GM12801 (cell line): ENCODE data around the gene ANKAR.

Experiments used
- CTCF ChIP-seq: IDR thresholded peaks from one replicate; pipeline ENCODE4 v1.5.1; 2011; ENCODE audit warnings: control low read depth; ENCODE audit not compliant: insufficient read length; ENCODE audit errors: extremely low read depth

The ANKAR gene

GRCh38 chr2:189661957-189662321 lies 12.5 kb upstream of the ANKAR start:
- TF ChIP-seq CTCF = no peak

DNA sequence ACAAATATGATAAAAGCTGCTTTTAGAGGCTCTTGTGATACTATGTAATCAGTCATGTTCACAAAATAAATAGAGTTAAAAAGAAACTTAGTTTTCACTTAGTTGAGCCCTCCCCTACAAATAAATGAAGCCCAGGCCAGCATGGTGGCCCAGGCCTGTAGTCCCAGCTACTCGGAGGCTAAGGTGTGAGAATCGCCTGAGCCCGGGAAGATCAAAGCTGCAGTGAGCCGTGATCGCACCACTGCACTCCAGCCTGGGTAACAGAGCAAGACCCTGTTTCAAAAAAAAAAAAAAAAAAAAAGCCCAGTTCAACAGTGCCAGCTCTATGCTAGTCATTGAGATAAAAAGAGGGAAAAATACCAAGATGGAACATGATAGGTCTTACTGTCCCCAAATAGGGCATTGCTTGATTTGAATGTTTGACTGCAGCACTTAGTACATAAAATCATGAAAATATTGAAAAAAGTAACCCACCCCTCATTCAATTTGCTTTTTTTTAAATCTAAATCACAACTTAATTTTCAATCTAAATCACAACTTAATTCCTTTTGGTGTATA lies 11.7 kb upstream of the ANKAR start:
- no peak for TF ChIP-seq CTCF

DNA sequence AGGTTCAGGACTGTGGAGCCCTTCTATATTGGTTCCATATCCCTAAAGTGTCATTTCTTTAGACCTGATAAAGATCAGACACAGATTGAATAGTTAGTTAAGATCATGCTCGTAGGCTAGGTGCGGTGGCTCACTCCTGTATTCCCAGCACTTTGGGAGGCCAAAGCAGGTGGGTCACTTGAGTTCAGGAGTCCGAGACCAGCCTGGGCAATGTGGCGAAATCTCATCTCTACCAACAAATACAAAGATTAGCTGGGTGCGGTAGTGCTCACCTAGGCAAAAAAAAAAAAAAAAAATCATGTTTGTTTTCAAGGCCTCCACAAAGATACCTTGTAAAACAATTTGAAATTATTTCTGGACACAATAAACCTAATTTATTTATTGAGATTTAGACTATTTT lies 4.6 kb upstream of the ANKAR start:
- no peak for TF ChIP-seq CTCF

GRCh38 chr2:189673661-189674373 lies 653 bp upstream of the ANKAR start:
- no peak for TF ChIP-seq CTCF

- no peak for TF ChIP-seq CTCF
Measured at GRCh38 chr2:189676471-189676870, 2.0 kb downstream of the ANKAR start.

- TF ChIP-seq CTCF = no peak
Measured at GRCh38 chr2:189679226-189679625, 4.8 kb downstream of the ANKAR start.

DNA sequence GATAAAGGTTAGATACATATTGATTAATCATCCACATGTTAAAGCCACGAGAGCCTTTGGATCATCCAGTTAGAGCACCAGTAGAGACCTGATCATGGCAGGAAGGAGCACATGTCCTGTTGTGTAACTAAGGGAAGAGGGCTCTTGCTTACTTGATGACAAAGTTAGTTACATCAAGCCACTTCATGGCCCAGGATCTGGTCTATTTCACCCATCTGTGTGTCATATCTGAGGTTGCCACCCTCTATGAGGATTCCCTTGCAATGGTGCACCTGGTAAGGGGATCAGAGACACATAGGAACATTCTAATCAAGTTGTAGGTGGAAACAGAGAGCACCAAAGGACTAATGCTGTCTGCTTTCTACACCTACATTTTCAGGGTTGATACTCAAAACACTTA lies 6.7 kb downstream of the ANKAR start:
- no peak for TF ChIP-seq CTCF
